Measurements from ENCODE around the gene PXDC1.

- TF ChIP-seq, protein P1, sequence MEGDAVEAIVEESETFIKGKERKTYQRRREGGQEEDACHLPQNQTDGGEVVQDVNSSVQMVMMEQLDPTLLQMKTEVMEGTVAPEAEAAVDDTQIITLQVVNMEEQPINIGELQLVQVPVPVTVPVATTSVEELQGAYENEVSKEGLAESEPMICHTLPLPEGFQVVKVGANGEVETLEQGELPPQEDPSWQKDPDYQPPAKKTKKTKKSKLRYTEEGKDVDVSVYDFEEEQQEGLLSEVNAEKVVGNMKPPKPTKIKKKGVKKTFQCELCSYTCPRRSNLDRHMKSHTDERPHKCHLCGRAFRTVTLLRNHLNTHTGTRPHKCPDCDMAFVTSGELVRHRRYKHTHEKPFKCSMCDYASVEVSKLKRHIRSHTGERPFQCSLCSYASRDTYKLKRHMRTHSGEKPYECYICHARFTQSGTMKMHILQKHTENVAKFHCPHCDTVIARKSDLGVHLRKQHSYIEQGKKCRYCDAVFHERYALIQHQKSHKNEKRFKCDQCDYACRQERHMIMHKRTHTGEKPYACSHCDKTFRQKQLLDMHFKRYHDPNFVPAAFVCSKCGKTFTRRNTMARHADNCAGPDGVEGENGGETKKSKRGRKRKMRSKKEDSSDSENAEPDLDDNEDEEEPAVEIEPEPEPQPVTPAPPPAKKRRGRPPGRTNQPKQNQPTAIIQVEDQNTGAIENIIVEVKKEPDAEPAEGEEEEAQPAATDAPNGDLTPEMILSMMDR (IDR thresholded peaks at IDR 0.05), result no peak
- TF ChIP-seq POLR2A (IDR thresholded peaks at IDR 0.05), result no peak
These were observed 57.7 kb downstream of the PXDC1 start for GRCh38 chr6:3693831-3694230.

Data from adrenal gland (tissue), 5 donors.